ENCODE results near the gene AACS.

AACS gene

GRCh38 chr12:125163148-125163547 is 97.9 kb downstream of the AACS start:
- Histone ChIP-seq H3K36me3 (ENCODE audit: insufficient read depth, low read length) (no peaks in the 10 kb centered on the region), H3K27me3 (ENCODE audit: control insufficient read depth, insufficient read depth, low read length) (peaks cover 23% of the 10 kb centered on the region), H3K4me3 (ENCODE audit: low read length) (no peak overlapping the region), H3K4me1 (ENCODE audit: control insufficient read depth, insufficient read depth, low read length) (no peaks in the 10 kb centered on the region), H3K4me2 (ENCODE audit: low read length) (no peak overlapping the region), H3K9ac (ENCODE audit: low read depth, low read length) (no peak overlapping the region), H3K9me3 (replicated peaks; ENCODE audit: low read length) (no peaks in the 10 kb centered on the region)

- Histone ChIP-seq H3K36me3 (ENCODE audit: insufficient read depth, low read length) (no peaks in the 10 kb centered on the region), H3K4me2 (ENCODE audit: low read length) (no peak overlapping the region), H3K4me3 (ENCODE audit: low read length) (no peak overlapping the region), H3K27me3 (ENCODE audit: control insufficient read depth, insufficient read depth, low read length) (peaks cover 28% of the 10 kb centered on the region), H3K4me1 (ENCODE audit: control insufficient read depth, insufficient read depth, low read length) (no peaks in the 10 kb centered on the region), H3K9me3 (replicated peaks; ENCODE audit: low read length) (no peaks in the 10 kb centered on the region), H3K9ac (ENCODE audit: low read depth, low read length) (no peak overlapping the region)
Measured at GRCh38 chr12:125164541-125164940, 99.3 kb downstream of the AACS start.

DNA sequence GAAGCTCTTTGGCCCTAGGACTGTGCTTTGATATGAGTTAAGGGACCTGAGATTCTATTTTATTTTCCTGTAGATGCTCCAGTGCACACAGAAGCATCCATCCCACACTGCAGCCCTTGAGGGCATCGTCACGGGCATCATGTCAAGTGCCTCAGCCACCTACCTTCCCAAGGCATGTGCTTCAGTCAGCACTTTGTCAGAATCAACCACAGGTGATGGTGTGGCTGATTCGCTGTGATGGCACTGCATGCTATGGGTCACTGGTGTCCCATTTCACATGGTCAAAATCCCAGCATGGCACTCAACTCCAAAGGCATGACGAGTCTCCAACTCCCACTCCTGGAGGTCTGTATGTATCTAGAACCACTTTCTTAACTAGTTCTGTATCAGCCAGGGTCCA is 100.8 kb downstream of the AACS start:
- Histone ChIP-seq H3K27me3 (ENCODE audit: control insufficient read depth, insufficient read depth, low read length) (peaks cover 39% of the 10 kb centered on the region), H3K9ac (ENCODE audit: low read depth, low read length) (no peak overlapping the region), H3K9me3 (replicated peaks; ENCODE audit: low read length) (no peaks in the 10 kb centered on the region), H3K4me3 (ENCODE audit: low read length) (no peak overlapping the region), H3K4me1 (ENCODE audit: control insufficient read depth, insufficient read depth, low read length) (no peaks in the 10 kb centered on the region), H3K4me2 (ENCODE audit: low read length) (no peak overlapping the region), H3K36me3 (ENCODE audit: insufficient read depth, low read length) (no peaks in the 10 kb centered on the region)

- no peaks in the 10 kb centered on the region for H3K36me3 ChIP-seq (ENCODE audit: insufficient read depth, low read length)
- peaks cover 39% of the 10 kb centered on the region for H3K27me3 ChIP-seq (ENCODE audit: control insufficient read depth, insufficient read depth, low read length)
- H3K4me3 ChIP-seq (ENCODE audit: low read length), result no peak overlapping the region
- no peak overlapping the region for H3K4me2 ChIP-seq (ENCODE audit: low read length)
- no peak overlapping the region for H3K9ac ChIP-seq (ENCODE audit: low read depth, low read length)
- no peaks in the 10 kb centered on the region for H3K4me1 ChIP-seq (ENCODE audit: control insufficient read depth, insufficient read depth, low read length)
- no peaks in the 10 kb centered on the region for H3K9me3 ChIP-seq (replicated peaks; ENCODE audit: low read length)
Measured at GRCh38 chr12:125167658-125168057, 102.4 kb downstream of the AACS start.

DNA sequence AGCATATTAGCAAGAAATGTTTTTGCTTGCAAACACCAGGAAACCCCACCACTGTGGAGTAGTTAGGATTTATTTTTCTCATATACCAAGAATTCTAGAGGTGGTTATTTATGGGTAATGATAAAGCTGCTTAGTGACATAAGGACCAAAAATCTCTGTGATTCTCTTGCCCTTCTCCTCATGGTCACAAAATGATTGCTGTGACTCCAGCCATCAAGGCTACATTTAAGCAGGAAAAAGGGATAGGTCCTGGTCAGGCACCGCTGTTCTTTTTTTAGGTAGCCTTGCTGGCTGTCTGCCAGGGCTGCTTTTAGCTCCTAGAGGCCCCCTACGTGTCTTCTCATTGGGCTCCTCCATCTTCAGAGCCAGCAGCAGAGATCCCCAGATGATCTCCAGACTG is 104.2 kb downstream of the AACS start:
- no peak overlapping the region for H3K9ac ChIP-seq (ENCODE audit: low read depth, low read length)
- H3K4me2 ChIP-seq (ENCODE audit: low read length), result no peak overlapping the region
- H3K4me3 ChIP-seq (ENCODE audit: low read length), result no peak overlapping the region
- H3K9me3 ChIP-seq (replicated peaks; ENCODE audit: low read length), result no peaks in the 10 kb centered on the region
- no peaks in the 10 kb centered on the region for H3K4me1 ChIP-seq (ENCODE audit: control insufficient read depth, insufficient read depth, low read length)
- H3K27me3 ChIP-seq (ENCODE audit: control insufficient read depth, insufficient read depth, low read length), result peaks cover 44% of the 10 kb centered on the region
- no peaks in the 10 kb centered on the region for H3K36me3 ChIP-seq (ENCODE audit: insufficient read depth, low read length)

GRCh38 chr12:125169870-125170269 is 104.6 kb downstream of the AACS start:
- no peaks in the 10 kb centered on the region for H3K36me3 ChIP-seq (ENCODE audit: insufficient read depth, low read length)
- H3K4me2 ChIP-seq (ENCODE audit: low read length), result no peak overlapping the region
- H3K9ac ChIP-seq (ENCODE audit: low read depth, low read length), result no peak overlapping the region
- no peak overlapping the region for H3K4me3 ChIP-seq (ENCODE audit: low read length)
- no peaks in the 10 kb centered on the region for H3K9me3 ChIP-seq (replicated peaks; ENCODE audit: low read length)
- peaks cover 43% of the 10 kb centered on the region for H3K27me3 ChIP-seq (ENCODE audit: control insufficient read depth, insufficient read depth, low read length)
- no peaks in the 10 kb centered on the region for H3K4me1 ChIP-seq (ENCODE audit: control insufficient read depth, insufficient read depth, low read length)

DNA sequence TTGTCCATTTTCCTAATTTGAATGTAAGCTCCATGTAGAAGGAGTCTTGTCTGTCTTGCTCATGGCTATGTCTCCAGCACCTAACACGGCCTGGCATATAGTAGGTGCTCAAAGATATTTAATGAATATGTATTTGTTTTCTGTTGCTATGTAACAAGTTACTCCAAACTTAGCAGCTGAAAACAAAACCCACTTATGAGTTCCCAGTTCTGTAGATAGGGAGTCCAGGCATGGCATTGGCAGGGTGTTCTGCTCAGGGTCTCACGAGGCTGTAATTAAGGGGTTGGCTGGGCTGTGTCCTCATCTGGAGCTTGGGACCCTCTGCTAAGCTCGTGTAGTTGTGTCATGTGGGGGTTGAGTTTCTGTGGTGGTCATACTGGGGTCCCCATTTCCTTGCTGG is 106.0 kb downstream of the AACS start:
- Histone ChIP-seq H3K27me3 (ENCODE audit: control insufficient read depth, insufficient read depth, low read length) (peaks cover 40% of the 10 kb centered on the region), H3K9ac (ENCODE audit: low read depth, low read length) (no peak overlapping the region), H3K36me3 (ENCODE audit: insufficient read depth, low read length) (no peaks in the 10 kb centered on the region), H3K9me3 (replicated peaks; ENCODE audit: low read length) (no peaks in the 10 kb centered on the region), H3K4me3 (ENCODE audit: low read length) (no peak overlapping the region), H3K4me1 (ENCODE audit: control insufficient read depth, insufficient read depth, low read length) (no peaks in the 10 kb centered on the region), H3K4me2 (ENCODE audit: low read length) (no peak overlapping the region)

DNA sequence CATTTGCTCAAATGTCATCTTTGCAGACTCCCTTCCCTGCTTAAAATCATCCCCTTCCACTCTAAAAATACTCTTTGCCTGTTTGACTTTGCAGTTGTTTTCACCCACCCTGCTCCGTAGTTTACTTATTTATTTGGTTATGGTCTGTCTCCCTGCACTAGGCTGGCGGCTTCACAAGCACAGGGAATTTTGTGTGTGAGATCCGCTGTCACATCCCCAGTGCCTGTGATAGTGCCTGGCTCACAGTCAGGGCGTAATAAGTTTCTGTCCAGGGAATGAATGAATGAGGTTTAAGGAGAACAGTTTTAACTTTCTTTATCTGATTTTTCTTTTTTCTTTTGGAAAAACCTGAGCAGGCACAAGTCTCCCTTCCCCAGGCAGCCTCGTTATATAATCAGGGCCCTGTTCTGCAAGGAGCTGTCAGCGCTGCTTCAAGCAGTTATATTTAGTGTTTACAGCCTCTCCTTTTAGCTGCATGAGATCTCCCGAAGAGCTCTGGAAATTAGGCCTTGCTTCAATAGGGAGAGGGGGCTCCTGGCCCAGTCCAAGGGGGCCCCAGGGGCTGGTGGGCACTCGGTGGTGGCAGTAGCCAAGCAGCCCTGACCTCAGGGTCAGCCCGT is 107.1 kb downstream of the AACS start:
- H3K36me3 ChIP-seq (ENCODE audit: insufficient read depth, low read length), result no peaks in the 10 kb centered on the region
- no peaks in the 10 kb centered on the region for H3K9me3 ChIP-seq (replicated peaks; ENCODE audit: low read length)
- H3K27me3 ChIP-seq (ENCODE audit: control insufficient read depth, insufficient read depth, low read length), result peaks cover 42% of the 10 kb centered on the region
- H3K4me3 ChIP-seq (ENCODE audit: low read length), result no peak overlapping the region
- no peak overlapping the region for H3K4me2 ChIP-seq (ENCODE audit: low read length)
- no peaks in the 10 kb centered on the region for H3K4me1 ChIP-seq (ENCODE audit: control insufficient read depth, insufficient read depth, low read length)
- no peak overlapping the region for H3K9ac ChIP-seq (ENCODE audit: low read depth, low read length)

DNA sequence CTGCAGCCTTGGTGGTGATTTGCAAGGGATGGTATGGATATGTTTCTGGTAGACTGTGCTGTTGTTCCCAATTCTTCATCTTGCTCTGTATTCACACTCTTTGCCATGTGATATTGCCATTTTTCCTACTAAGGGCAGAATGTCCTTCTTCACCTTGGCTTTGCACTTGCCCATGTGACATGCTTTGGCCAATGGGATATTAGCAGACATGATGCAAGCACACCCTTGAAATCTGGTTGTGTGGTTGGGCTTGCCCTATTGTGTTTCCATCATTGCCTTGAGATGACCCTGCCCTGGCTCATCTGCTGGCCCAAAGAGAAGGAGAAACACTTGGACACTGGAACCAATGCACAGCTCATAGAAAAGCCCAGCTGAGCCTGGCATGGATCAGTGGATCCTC is 110.3 kb downstream of the AACS start:
- Histone ChIP-seq H3K36me3 (ENCODE audit: insufficient read depth, low read length) (no peaks in the 10 kb centered on the region), H3K4me1 (ENCODE audit: control insufficient read depth, insufficient read depth, low read length) (no peaks in the 10 kb centered on the region), H3K4me3 (ENCODE audit: low read length) (no peak overlapping the region), H3K27me3 (ENCODE audit: control insufficient read depth, insufficient read depth, low read length) (peaks cover 28% of the 10 kb centered on the region), H3K4me2 (ENCODE audit: low read length) (no peak overlapping the region), H3K9ac (ENCODE audit: low read depth, low read length) (no peak overlapping the region), H3K9me3 (replicated peaks; ENCODE audit: low read length) (no peaks in the 10 kb centered on the region)

DNA sequence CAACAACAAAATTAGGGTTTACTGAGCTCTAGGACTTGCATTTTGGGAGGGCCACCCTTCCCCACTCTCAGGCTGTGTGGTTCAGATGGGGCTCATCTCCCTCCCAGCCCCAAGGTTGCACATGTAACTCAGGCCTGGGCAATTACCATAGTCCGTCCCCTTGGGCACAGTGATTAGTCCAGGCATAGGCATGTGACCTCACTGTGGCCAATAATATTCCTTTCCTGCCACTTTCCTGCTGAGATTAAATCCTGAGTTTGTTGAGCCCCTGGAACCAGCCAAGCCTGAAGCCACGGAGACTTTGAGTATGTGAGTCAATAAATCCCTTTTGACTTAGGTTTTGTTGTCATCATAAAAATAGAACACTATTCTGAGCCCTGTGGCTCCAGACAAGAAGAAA is 113.0 kb downstream of the AACS start:
- H3K4me1 ChIP-seq (ENCODE audit: control insufficient read depth, insufficient read depth, low read length), result peaks cover under 1% of the 10 kb centered on the region
- peaks cover 30% of the 10 kb centered on the region for H3K27me3 ChIP-seq (ENCODE audit: control insufficient read depth, insufficient read depth, low read length)
- no peak overlapping the region for H3K4me2 ChIP-seq (ENCODE audit: low read length)
- H3K9me3 ChIP-seq (replicated peaks; ENCODE audit: low read length), result no peaks in the 10 kb centered on the region
- H3K4me3 ChIP-seq (ENCODE audit: low read length), result no peak overlapping the region
- no peak overlapping the region for H3K9ac ChIP-seq (ENCODE audit: low read depth, low read length)
- H3K36me3 ChIP-seq (ENCODE audit: insufficient read depth, low read length), result no peaks in the 10 kb centered on the region

DNA sequence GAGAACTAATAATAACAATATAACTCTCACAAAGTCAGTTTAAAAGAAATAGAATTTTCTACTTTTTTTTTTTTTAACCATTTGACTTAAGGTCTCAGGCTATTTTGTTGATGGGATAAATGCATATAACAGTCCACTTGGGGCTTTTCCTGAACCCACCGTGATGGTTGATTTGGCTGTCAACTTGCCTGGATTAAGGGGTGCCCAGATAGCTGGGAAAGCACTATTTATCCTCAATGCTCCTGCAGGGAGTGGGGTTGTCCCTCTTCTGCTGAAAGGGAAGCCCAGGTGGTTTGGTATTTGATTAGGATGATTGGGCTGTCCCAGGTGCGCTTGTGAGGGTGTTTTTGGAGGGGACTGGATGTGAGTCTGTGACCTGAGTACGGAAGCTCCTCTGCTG is 114.9 kb downstream of the AACS start:
- H3K36me3 ChIP-seq (ENCODE audit: insufficient read depth, low read length), result no peaks in the 10 kb centered on the region
- peaks cover 39% of the 10 kb centered on the region for H3K27me3 ChIP-seq (ENCODE audit: control insufficient read depth, insufficient read depth, low read length)
- H3K4me1 ChIP-seq (ENCODE audit: control insufficient read depth, insufficient read depth, low read length), result peaks cover 5% of the 10 kb centered on the region
- H3K4me2 ChIP-seq (ENCODE audit: low read length), result no peak overlapping the region
- H3K9me3 ChIP-seq (replicated peaks; ENCODE audit: low read length), result no peaks in the 10 kb centered on the region
- no peak overlapping the region for H3K4me3 ChIP-seq (ENCODE audit: low read length)
- no peak overlapping the region for H3K9ac ChIP-seq (ENCODE audit: low read depth, low read length)

DNA sequence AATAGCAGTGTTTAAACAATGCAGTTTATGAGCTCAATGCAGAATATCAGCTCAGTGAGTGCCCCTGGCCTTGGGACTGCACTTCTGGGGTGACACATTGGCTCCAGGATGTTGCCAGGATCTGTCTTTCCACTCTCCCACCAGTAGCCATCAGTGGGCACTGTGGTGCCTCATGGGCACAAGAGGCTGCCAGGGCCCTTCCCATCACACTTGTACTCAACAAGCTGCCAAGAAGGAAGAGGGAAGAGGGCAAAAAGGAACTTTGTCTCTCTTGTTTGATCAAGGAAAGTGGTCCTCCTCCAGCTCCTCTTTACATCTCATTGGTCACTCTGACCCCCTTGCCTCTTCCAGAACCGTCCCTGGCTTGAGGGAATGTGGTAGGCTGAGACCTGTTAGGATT is 115.9 kb downstream of the AACS start:
- Histone ChIP-seq H3K9ac (ENCODE audit: low read depth, low read length) (no peak overlapping the region), H3K4me1 (ENCODE audit: control insufficient read depth, insufficient read depth, low read length) (peaks cover 10% of the 10 kb centered on the region), H3K4me2 (ENCODE audit: low read length) (no peak overlapping the region), H3K9me3 (replicated peaks; ENCODE audit: low read length) (no peaks in the 10 kb centered on the region), H3K36me3 (ENCODE audit: insufficient read depth, low read length) (no peaks in the 10 kb centered on the region), H3K27me3 (ENCODE audit: control insufficient read depth, insufficient read depth, low read length) (peaks cover 46% of the 10 kb centered on the region), H3K4me3 (ENCODE audit: low read length) (no peak overlapping the region)
